GM19351 (cell line): ENCODE measurements around the gene SLC17A9.

Experiments
- ATAC-seq: cut with Tn5 transposase; IDR thresholded peaks from one replicate; pipeline ENCODE4 v1.9.1; 2021; ENCODE audit warnings: mild to moderate bottlenecking, moderate library complexity; ENCODE audit not compliant: unreplicated experiment

The SLC17A9 gene

GRCh38 chr20:62999580-62999979 lies 47.1 kb downstream of the SLC17A9 start:
- ATAC-seq = no peak

- no peak for ATAC-seq
Measured at GRCh38 chr20:63000036-63000435, 47.5 kb downstream of the SLC17A9 start.

GRCh38 chr20:63000958-63001357 lies 48.4 kb downstream of the SLC17A9 start:
- no peak for ATAC-seq

- no peak for ATAC-seq
Measured at GRCh38 chr20:63002511-63002910, 50.0 kb downstream of the SLC17A9 start.

GRCh38 chr20:63003546-63003945 lies 51.0 kb downstream of the SLC17A9 start:
- no peak for ATAC-seq

GRCh38 chr20:63004607-63005364 lies 52.3 kb downstream of the SLC17A9 start:
- no peak for ATAC-seq

- ATAC-seq = no peak
Measured at GRCh38 chr20:63005365-63005861, 52.9 kb downstream of the SLC17A9 start.

- no peak for ATAC-seq
Measured at GRCh38 chr20:63005862-63006539, 53.5 kb downstream of the SLC17A9 start.

- no peak for ATAC-seq
Measured at GRCh38 chr20:63006540-63007359, 54.2 kb downstream of the SLC17A9 start, which contains the start of gene BHLHE23. Gene BHLHE23, minus strand, starts transcription at chr20:63006964. Its CDS starts 190 bp downstream, at chr20:63006774.

- no peak for ATAC-seq
Measured at GRCh38 chr20:63007360-63007645, 54.8 kb downstream of the SLC17A9 start.

GRCh38 chr20:63007646-63008488 lies 55.4 kb downstream of the SLC17A9 start:
- no peak for ATAC-seq

- ATAC-seq = no peak
Measured at GRCh38 chr20:63008541-63009044, 56.1 kb downstream of the SLC17A9 start.

- peak; percentile 49 for ATAC-seq
Measured at GRCh38 chr20:63009045-63009961, 56.8 kb downstream of the SLC17A9 start.

GRCh38 chr20:63009988-63010769 lies 57.7 kb downstream of the SLC17A9 start:
- peak; percentile 51 for ATAC-seq

- no peak for ATAC-seq
Measured at GRCh38 chr20:63011798-63012197, 59.3 kb downstream of the SLC17A9 start.

- ATAC-seq = no peak
Measured at GRCh38 chr20:63013207-63013606, 60.7 kb downstream of the SLC17A9 start.

- ATAC-seq = no peak
Measured at GRCh38 chr20:63014287-63014686, 61.8 kb downstream of the SLC17A9 start.

GRCh38 chr20:63014710-63015109 lies 62.2 kb downstream of the SLC17A9 start:
- ATAC-seq = no peak
